ENCODE data around the gene PCSK2. TPM values are rescaled to one million over a fixed set of nuclear protein-coding genes. Genes with fewer than 3 reads are reported as not detected.

Gene PCSK2
- total RNA-seq, 5 donors from 2014 or later (not counting 1 experiment from before 2014, with no cell fraction given) = not detected

DNA sequence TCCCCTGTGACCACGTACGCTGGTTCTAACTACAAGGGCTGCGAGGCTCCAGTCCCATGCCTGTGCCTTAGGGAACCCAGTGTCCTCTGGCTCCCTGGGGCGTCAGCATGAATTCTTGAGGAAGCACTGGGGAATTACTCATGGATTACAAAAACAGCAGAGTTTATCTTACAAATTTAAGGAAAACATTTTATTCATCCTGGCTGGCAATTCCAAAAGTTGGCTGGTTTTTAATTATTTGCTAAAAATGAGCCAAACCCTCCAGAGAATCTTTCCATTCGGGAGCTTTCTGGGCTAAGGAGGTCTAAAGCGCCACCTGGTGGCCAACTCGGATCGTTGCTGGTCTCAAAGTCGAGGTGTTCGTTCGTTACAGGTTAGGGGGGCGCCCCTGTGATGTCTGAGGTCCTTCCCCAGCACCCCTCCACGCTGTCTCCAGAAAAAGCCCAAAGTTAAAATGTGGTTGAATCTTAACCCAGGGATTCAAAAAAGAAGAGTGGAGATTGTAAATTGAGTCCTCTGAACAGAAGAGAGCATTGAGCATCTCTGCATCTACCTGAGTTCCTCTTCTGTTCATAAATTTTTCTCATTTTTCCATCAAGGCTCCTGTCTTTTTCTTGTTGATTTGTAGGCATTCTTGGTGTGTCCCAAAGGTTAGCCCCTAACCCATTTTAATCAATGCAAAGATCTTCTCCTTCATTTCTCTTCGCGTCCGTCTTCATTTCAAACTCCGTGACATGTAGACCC lies 205.0 kb downstream of the PCSK2 start:
- CTCF ChIA-PET = interaction anchor here (0.6 to 1.4 kb wide), 3 partner anchors 628 to 1247 kb away, joined by 3 to 4 read pairs (median 3); no protein-coding TSS in a partner anchor
- ATAC-seq (replicated peaks in 1 of 4) = peak in 1 of 4 experiments; percentile 45
- H3K27ac Mint-ChIP-seq = peak overlapping the region in 1 of 2 donors; percentile 52

GRCh38 chr20:17436664-17437063 lies 209.8 kb downstream of the PCSK2 start:
- Mint-ChIP-seq H3K4me1 (peaks cover 0 to 3% (median 2%) of the 10 kb centered on the region in 3 donors), H3K27ac (no peak overlapping the region)

More for the DNA sequence above, 205.0 kb downstream of the PCSK2 start:
- H3K4me3 ChIP-seq (ENCODE audit: control insufficient read depth in 1 of 2, extremely low read depth in 1 of 2, low read length in 1 of 2) = no peak overlapping the region
- peaks cover 0 to 35% of the 10 kb centered on the region in 2 experiments for H3K27me3 ChIP-seq (replicated peaks in 1 of 2; ENCODE audit: control insufficient read depth in 2 of 2, extremely low read depth in 1 of 2, insufficient read depth in 2 of 2, low read length in 1 of 2)
- peaks cover 0 to 5% of the 10 kb centered on the region in 2 experiments for H3K4me1 ChIP-seq (ENCODE audit: control insufficient read depth in 1 of 2, extremely low read depth in 1 of 2, insufficient read depth in 2 of 2, low read length in 2 of 2)
- DNase-seq = peak in 24 of 35 experiments; percentile 2 to 68 (median 22)
- POLR2A ChIA-PET = no interaction called here
- no peaks in the 10 kb centered on the region for H3K9me3 ChIP-seq
- Mint-ChIP-seq H3K9me3 (no peaks in the 10 kb centered on the region), H3K4me3 (no peak overlapping the region), H3K4me1 (peaks cover 0 to 3% (median 2%) of the 10 kb centered on the region in 3 donors), H3K36me3 (no peaks in the 10 kb centered on the region), H3K27me3 (peaks cover 19% of the 10 kb centered on the region in 2 donors)
- WGBS (ENCODE audit: insufficient coverage) = 12% methylated on average over 4 of the region's 17 CpGs
- H3K27ac ChIP-seq (ENCODE audit: low read length) = no peak overlapping the region
- H3K36me3 ChIP-seq (ENCODE audit: control insufficient read depth in 2 of 2, extremely low read depth in 1 of 2, insufficient read depth in 1 of 2, low read length in 1 of 2) = no peaks in the 10 kb centered on the region

GRCh38 chr20:17437251-17437650 lies 210.4 kb downstream of the PCSK2 start:
- H3K9me3 ChIP-seq = no peaks in the 10 kb centered on the region
- ATAC-seq (replicated peaks in 1 of 4) = no peak
- Mint-ChIP-seq H3K36me3 (no peaks in the 10 kb centered on the region), H3K27ac (no peak overlapping the region), H3K4me1 (no peaks in the 10 kb centered on the region), H3K9me3 (peaks cover 3 to 5% (median 4%) of the 10 kb centered on the region in 3 donors), H3K4me3 (no peak overlapping the region), H3K27me3 (peaks cover 20 to 25% of the 10 kb centered on the region in 2 donors)
- 64% methylated on average over 5 of the region's 8 CpGs for WGBS (ENCODE audit: insufficient coverage)
- CTCF ChIA-PET = no interaction called here
- H3K4me1 ChIP-seq (ENCODE audit: control insufficient read depth in 1 of 2, extremely low read depth in 1 of 2, insufficient read depth in 2 of 2, low read length in 2 of 2) = no peaks in the 10 kb centered on the region
- no peak overlapping the region for H3K4me3 ChIP-seq (ENCODE audit: control insufficient read depth in 1 of 2, extremely low read depth in 1 of 2, low read length in 1 of 2)
- peaks cover 0 to 42% of the 10 kb centered on the region in 2 experiments for H3K27me3 ChIP-seq (replicated peaks in 1 of 2; ENCODE audit: control insufficient read depth in 2 of 2, extremely low read depth in 1 of 2, insufficient read depth in 2 of 2, low read length in 1 of 2)
- H3K36me3 ChIP-seq (ENCODE audit: control insufficient read depth in 2 of 2, extremely low read depth in 1 of 2, insufficient read depth in 1 of 2, low read length in 1 of 2) = no peaks in the 10 kb centered on the region
- H3K27ac ChIP-seq (ENCODE audit: low read length) = no peak overlapping the region
- DNase-seq = no peak
- POLR2A ChIA-PET = no interaction called here

More at GRCh38 chr20:17436664-17437063, 209.8 kb downstream of the PCSK2 start:
- CTCF ChIA-PET = no interaction called here
- no peak overlapping the region for H3K4me3 ChIP-seq (ENCODE audit: control insufficient read depth in 1 of 2, extremely low read depth in 1 of 2, low read length in 1 of 2)
- POLR2A ChIA-PET = no interaction called here
- Mint-ChIP-seq H3K36me3 (no peaks in the 10 kb centered on the region), H3K27me3 (peaks cover 25 to 31% of the 10 kb centered on the region in 2 donors), H3K4me3 (no peak overlapping the region), H3K9me3 (peaks cover under 1 to 3% (median 3%) of the 10 kb centered on the region in 3 donors)
- no peaks in the 10 kb centered on the region for H3K9me3 ChIP-seq
- H3K27ac ChIP-seq (ENCODE audit: low read length) = no peak overlapping the region
- H3K27me3 ChIP-seq (replicated peaks in 1 of 2; ENCODE audit: control insufficient read depth in 2 of 2, extremely low read depth in 1 of 2, insufficient read depth in 2 of 2, low read length in 1 of 2) = peaks cover 0 to 40% of the 10 kb centered on the region in 2 experiments
- no peak for ATAC-seq (replicated peaks in 1 of 4)
- H3K4me1 ChIP-seq (ENCODE audit: control insufficient read depth in 1 of 2, extremely low read depth in 1 of 2, insufficient read depth in 2 of 2, low read length in 2 of 2) = peaks cover 0 to 2% of the 10 kb centered on the region in 2 experiments
- 81% methylated on average over 11 of the region's 11 CpGs for WGBS (ENCODE audit: insufficient coverage)
- DNase-seq = no peak
- no peaks in the 10 kb centered on the region for H3K36me3 ChIP-seq (ENCODE audit: control insufficient read depth in 2 of 2, extremely low read depth in 1 of 2, insufficient read depth in 1 of 2, low read length in 1 of 2)

DNA sequence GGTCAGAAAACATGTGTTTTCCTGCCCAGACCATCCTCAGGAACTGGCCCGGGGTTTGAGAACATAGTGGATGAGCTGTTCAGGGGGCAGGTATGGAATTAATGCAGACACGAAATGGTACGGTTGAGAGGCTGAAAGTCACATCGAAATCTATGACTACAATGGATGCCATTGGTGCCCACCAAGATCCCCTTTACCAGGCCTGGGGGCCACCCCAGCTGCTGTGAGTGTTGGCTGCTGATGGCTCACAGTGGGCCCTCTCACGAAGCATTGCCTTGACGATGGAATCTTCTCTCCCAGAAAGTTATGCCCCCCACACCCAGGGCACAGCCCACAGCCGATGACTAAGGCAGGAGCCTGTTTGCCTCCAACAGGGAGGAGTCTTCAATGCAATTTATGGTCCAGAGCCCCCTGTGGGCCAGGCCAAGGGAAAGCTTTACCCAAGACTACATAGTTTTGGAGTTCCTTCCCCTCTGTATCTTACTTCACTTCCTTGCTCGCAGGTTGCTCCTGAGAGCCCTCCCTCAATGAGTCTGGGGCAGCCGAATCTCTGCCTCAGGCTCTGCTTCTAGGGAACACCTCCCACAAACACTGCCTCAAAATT lies 211.7 kb downstream of the PCSK2 start:
- Histone ChIP-seq H3K36me3 (ENCODE audit: control insufficient read depth in 2 of 2, extremely low read depth in 1 of 2, insufficient read depth in 1 of 2, low read length in 1 of 2) (no peaks in the 10 kb centered on the region), H3K9me3 (no peaks in the 10 kb centered on the region), H3K27ac (ENCODE audit: low read length) (no peak overlapping the region), H3K4me1 (ENCODE audit: control insufficient read depth in 1 of 2, extremely low read depth in 1 of 2, insufficient read depth in 2 of 2, low read length in 2 of 2) (no peaks in the 10 kb centered on the region), H3K27me3 (replicated peaks in 1 of 2; ENCODE audit: control insufficient read depth in 2 of 2, extremely low read depth in 1 of 2, insufficient read depth in 2 of 2, low read length in 1 of 2) (peaks cover 0 to 37% of the 10 kb centered on the region in 2 experiments), H3K4me3 (ENCODE audit: control insufficient read depth in 1 of 2, extremely low read depth in 1 of 2, low read length in 1 of 2) (no peak overlapping the region)
- 85% methylated on average over 3 of the region's 9 CpGs for WGBS (ENCODE audit: insufficient coverage)
- DNase-seq = no peak
- Mint-ChIP-seq H3K27me3 (peaks cover 29% of the 10 kb centered on the region in 2 donors), H3K36me3 (no peaks in the 10 kb centered on the region), H3K4me1 (no peaks in the 10 kb centered on the region), H3K27ac (no peak overlapping the region), H3K9me3 (peaks cover 3 to 5% (median 4%) of the 10 kb centered on the region in 3 donors), H3K4me3 (no peak overlapping the region)
- POLR2A ChIA-PET = no interaction called here
- CTCF ChIA-PET = no interaction called here
- no peak for ATAC-seq (replicated peaks in 1 of 4)

- no peaks in the 10 kb centered on the region for H3K36me3 ChIP-seq (ENCODE audit: control insufficient read depth in 2 of 2, extremely low read depth in 1 of 2, insufficient read depth in 1 of 2, low read length in 1 of 2)
- Mint-ChIP-seq H3K4me3 (no peak overlapping the region), H3K27ac (no peak overlapping the region), H3K36me3 (no peaks in the 10 kb centered on the region), H3K4me1 (no peaks in the 10 kb centered on the region), H3K27me3 (peaks cover 24 to 29% of the 10 kb centered on the region in 2 donors), H3K9me3 (peaks cover 3 to 5% (median 4%) of the 10 kb centered on the region in 3 donors)
- peaks cover 0 to 36% of the 10 kb centered on the region in 2 experiments for H3K27me3 ChIP-seq (replicated peaks in 1 of 2; ENCODE audit: control insufficient read depth in 2 of 2, extremely low read depth in 1 of 2, insufficient read depth in 2 of 2, low read length in 1 of 2)
- no peak for DNase-seq
- H3K27ac ChIP-seq (ENCODE audit: low read length) = no peak overlapping the region
- ChIA-PET CTCF (no interaction called here), POLR2A (no interaction called here)
- H3K4me1 ChIP-seq (ENCODE audit: control insufficient read depth in 1 of 2, extremely low read depth in 1 of 2, insufficient read depth in 2 of 2, low read length in 2 of 2) = no peaks in the 10 kb centered on the region
- 50% methylated on average over 5 of the region's 8 CpGs for WGBS (ENCODE audit: insufficient coverage)
- H3K9me3 ChIP-seq = no peaks in the 10 kb centered on the region
- no peak for ATAC-seq (replicated peaks in 1 of 4)
- no peak overlapping the region for H3K4me3 ChIP-seq (ENCODE audit: control insufficient read depth in 1 of 2, extremely low read depth in 1 of 2, low read length in 1 of 2)
Observed at GRCh38 chr20:17439616-17440296, 212.9 kb downstream of the PCSK2 start.

DNA sequence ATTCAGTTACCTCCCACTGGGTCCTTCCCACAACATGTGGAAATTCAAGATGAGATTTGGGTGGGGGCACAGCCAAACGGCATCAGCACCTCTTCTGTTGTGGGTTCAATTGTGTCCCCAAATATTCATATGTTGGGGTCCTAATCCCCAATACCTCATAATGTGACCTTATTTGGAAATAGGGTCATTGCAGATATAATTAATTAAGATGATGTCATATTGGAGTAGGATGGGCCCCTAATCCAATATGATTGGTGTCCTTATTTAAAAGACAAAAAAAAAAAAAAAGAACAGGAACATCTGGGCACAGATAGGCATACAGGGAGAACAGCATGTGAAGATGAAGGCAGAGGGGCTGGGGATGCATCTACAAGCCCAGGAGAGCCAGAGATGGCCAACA lies 214.9 kb downstream of the PCSK2 start:
- Histone ChIP-seq H3K4me3 (ENCODE audit: control insufficient read depth in 1 of 2, extremely low read depth in 1 of 2, low read length in 1 of 2) (no peak overlapping the region), H3K4me1 (ENCODE audit: control insufficient read depth in 1 of 2, extremely low read depth in 1 of 2, insufficient read depth in 2 of 2, low read length in 2 of 2) (no peaks in the 10 kb centered on the region), H3K27me3 (replicated peaks in 1 of 2; ENCODE audit: control insufficient read depth in 2 of 2, extremely low read depth in 1 of 2, insufficient read depth in 2 of 2, low read length in 1 of 2) (peaks cover 0 to 31% of the 10 kb centered on the region in 2 experiments), H3K36me3 (ENCODE audit: control insufficient read depth in 2 of 2, extremely low read depth in 1 of 2, insufficient read depth in 1 of 2, low read length in 1 of 2) (no peaks in the 10 kb centered on the region), H3K9me3 (no peaks in the 10 kb centered on the region), H3K27ac (ENCODE audit: low read length) (no peak overlapping the region)
- Mint-ChIP-seq H3K9me3 (peaks cover 3 to 5% (median 4%) of the 10 kb centered on the region in 3 donors), H3K27me3 (peaks cover 25 to 27% of the 10 kb centered on the region in 2 donors), H3K27ac (no peak overlapping the region), H3K4me3 (no peak overlapping the region), H3K4me1 (no peaks in the 10 kb centered on the region), H3K36me3 (no peaks in the 10 kb centered on the region)
- no CpG with 5 or more reads among the region's 1 CpG for WGBS (ENCODE audit: insufficient coverage)
- POLR2A ChIA-PET = no interaction called here
- ATAC-seq (replicated peaks in 1 of 4) (no peak), DNase-seq (no peak)
- CTCF ChIA-PET = no interaction called here

All from T-cell (primary cell).